ENCODE measurements around the gene TTR. TPM values are rescaled to one million over a fixed set of nuclear protein-coding genes. Genes with fewer than 3 reads are reported as not detected.

TTR gene
- total RNA-seq, 1 experiment from 2014 or later = 139 TPM

DNA sequence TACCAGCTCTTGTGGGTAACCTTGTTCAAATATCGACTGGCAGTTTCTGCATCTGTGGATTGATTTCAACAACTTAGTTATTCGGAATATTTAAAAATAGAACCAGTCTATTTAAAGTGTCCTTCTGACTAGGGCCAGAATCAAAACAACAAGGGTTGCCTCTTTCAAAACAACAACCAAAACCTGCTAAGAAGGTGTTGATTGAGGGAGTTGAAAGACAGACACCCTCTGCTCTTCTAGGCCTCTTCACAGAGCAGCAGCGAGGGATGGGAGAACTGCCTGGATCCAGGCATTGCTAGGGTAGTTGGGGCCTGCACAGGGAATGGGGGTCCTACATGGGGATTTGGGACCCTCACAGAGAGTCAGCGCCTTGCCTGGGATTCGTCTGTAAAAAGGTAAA is 19.8 kb downstream of the TTR start:
- no peaks in the 10 kb centered on the region for H3K9me3 ChIP-seq
- Mint-ChIP-seq H3K27ac (ENCODE audit: unreplicated experiment) (no peak overlapping the region), H3K4me1 (ENCODE audit: low read depth, unreplicated experiment) (peaks cover 17% of the 10 kb centered on the region), H3K4me3 (ENCODE audit: unreplicated experiment) (no peak overlapping the region), H3K27me3 (ENCODE audit: insufficient read depth, unreplicated experiment) (no peaks in the 10 kb centered on the region), H3K9me3 (ENCODE audit: unreplicated experiment) (no peaks in the 10 kb centered on the region), H3K36me3 (ENCODE audit: insufficient read depth, unreplicated experiment) (no peaks in the 10 kb centered on the region)
- CTCF ChIA-PET = interaction anchor here (1.0 kb wide), 1 partner anchor 55 kb away, joined by 4 read pairs; no protein-coding TSS in a partner anchor
- H3K27me3 ChIP-seq (replicated peaks; ENCODE audit: control insufficient read depth, insufficient read depth, low read length) = no peaks in the 10 kb centered on the region
- H3K4me1 ChIP-seq = no peaks in the 10 kb centered on the region; the same call in 1 of the 2 replicates
- POLR2A ChIA-PET = no interaction called here
- intact Hi-C loops (cut with micrococcal nuclease; ENCODE audit: unreplicated experiment) = loop anchor here (1.0 to 5.0 kb wide), 3 partner anchors 24 to 71 kb away; partner anchors contain the start of gene B4GALT6
- no peak for DNase-seq
- TF ChIP-seq, protein P1, sequence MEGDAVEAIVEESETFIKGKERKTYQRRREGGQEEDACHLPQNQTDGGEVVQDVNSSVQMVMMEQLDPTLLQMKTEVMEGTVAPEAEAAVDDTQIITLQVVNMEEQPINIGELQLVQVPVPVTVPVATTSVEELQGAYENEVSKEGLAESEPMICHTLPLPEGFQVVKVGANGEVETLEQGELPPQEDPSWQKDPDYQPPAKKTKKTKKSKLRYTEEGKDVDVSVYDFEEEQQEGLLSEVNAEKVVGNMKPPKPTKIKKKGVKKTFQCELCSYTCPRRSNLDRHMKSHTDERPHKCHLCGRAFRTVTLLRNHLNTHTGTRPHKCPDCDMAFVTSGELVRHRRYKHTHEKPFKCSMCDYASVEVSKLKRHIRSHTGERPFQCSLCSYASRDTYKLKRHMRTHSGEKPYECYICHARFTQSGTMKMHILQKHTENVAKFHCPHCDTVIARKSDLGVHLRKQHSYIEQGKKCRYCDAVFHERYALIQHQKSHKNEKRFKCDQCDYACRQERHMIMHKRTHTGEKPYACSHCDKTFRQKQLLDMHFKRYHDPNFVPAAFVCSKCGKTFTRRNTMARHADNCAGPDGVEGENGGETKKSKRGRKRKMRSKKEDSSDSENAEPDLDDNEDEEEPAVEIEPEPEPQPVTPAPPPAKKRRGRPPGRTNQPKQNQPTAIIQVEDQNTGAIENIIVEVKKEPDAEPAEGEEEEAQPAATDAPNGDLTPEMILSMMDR (IDR thresholded peaks at IDR 0.05; ENCODE audit: insufficient read depth in 1 of 2, low read depth in 1 of 2, low read length in 1 of 2, severe bottlenecking in 1 of 2, unreplicated experiment in 1 of 2) = no peak
- no peaks in the 10 kb centered on the region for H3K36me3 ChIP-seq (ENCODE audit: control insufficient read depth, insufficient read depth, low read length)
- no peak overlapping the region for H3K4me3 ChIP-seq (ENCODE audit: low read depth, low read length)
- BruUV-seq (replicated peaks) = no TSS peak

DNA sequence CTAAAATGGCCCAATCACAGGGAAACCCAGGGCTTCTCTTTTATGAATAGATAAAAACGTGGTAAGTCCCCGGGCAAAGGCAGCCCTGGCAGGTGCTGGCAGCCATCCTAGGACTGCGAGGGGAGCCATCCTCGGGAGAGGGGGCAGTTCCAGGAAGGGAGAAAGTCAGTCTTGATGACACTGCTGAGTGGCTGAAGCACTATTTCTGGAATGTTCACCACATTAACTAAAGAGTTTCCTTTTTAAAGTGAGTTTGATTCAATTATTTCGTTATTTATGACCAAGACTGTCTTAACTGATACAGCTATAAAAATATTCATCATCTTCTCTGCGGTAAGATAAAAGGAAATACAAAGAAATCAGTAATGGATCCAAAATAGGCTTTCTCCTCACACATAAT is 20.4 kb downstream of the TTR start:
- H3K4me3 ChIP-seq (ENCODE audit: low read depth, low read length) = no peak overlapping the region
- no peaks in the 10 kb centered on the region for H3K9me3 Mint-ChIP-seq (ENCODE audit: unreplicated experiment)
- no peaks in the 10 kb centered on the region for H3K27me3 Mint-ChIP-seq (ENCODE audit: insufficient read depth, unreplicated experiment)
- intact Hi-C loops (cut with micrococcal nuclease; ENCODE audit: unreplicated experiment) = loop anchor here (5.0 kb wide), 2 partner anchors 55 to 70 kb away; partner anchors contain the start of gene B4GALT6
- no peaks in the 10 kb centered on the region for H3K36me3 ChIP-seq (ENCODE audit: control insufficient read depth, insufficient read depth, low read length)
- ChIA-PET CTCF (no interaction called here), POLR2A (no interaction called here)
- no peak overlapping the region for H3K4me3 Mint-ChIP-seq (ENCODE audit: unreplicated experiment)
- TF ChIP-seq, protein P1 (IDR thresholded peaks at IDR 0.05; ENCODE audit: insufficient read depth in 1 of 2, low read depth in 1 of 2, low read length in 1 of 2, severe bottlenecking in 1 of 2, unreplicated experiment in 1 of 2) = no peak
- no peak for DNase-seq
- no peaks in the 10 kb centered on the region for H3K9me3 ChIP-seq
- BruUV-seq (replicated peaks) = no TSS peak
- no peaks in the 10 kb centered on the region; the same call in 1 of the 2 replicates for H3K4me1 ChIP-seq
- H3K4me1 Mint-ChIP-seq (ENCODE audit: low read depth, unreplicated experiment) = peaks cover 17% of the 10 kb centered on the region
- no peak overlapping the region for H3K27ac Mint-ChIP-seq (ENCODE audit: unreplicated experiment)
- no peaks in the 10 kb centered on the region for H3K36me3 Mint-ChIP-seq (ENCODE audit: insufficient read depth, unreplicated experiment)
- H3K27me3 ChIP-seq (replicated peaks; ENCODE audit: control insufficient read depth, insufficient read depth, low read length) = no peaks in the 10 kb centered on the region

DNA sequence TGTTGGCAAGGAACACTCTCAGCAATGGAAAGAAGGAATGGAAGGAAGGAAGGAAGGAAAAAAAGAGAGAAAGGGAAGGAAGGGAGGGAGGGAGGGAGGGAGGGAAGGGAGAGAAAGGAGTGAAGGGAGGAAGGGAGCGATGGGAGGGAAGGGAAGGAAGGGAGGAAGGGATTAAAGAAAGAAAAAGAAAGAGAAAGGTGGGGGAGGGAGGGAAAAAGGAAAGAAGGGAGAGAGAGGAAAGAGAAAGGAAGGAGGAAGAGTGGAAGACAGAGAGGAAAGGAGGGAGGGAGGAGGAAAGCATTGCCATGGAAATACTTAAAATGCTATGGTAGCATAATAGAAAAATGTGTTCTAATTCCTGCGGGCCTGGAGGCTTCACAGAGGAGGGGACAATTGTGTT is 22.4 kb downstream of the TTR start:
- no TSS peak for BruUV-seq (replicated peaks)

More for the DNA sequence above, 22.4 kb downstream of the TTR start:
- peaks cover 20% of the 10 kb centered on the region for H3K4me1 Mint-ChIP-seq (ENCODE audit: low read depth, unreplicated experiment)
- TF ChIP-seq, protein P1 (IDR thresholded peaks at IDR 0.05; ENCODE audit: insufficient read depth in 1 of 2, low read depth in 1 of 2, low read length in 1 of 2, severe bottlenecking in 1 of 2, unreplicated experiment in 1 of 2) = no peak
- H3K9me3 Mint-ChIP-seq (ENCODE audit: unreplicated experiment) = peaks cover 8% of the 10 kb centered on the region
- no peak for DNase-seq
- intact Hi-C loops (cut with micrococcal nuclease; ENCODE audit: unreplicated experiment) = loop anchor here (5.0 kb wide), 2 partner anchors 57 to 68 kb away; partner anchors contain the start of gene B4GALT6
- POLR2A ChIA-PET = no interaction called here
- H3K27me3 ChIP-seq (replicated peaks; ENCODE audit: control insufficient read depth, insufficient read depth, low read length) = no peaks in the 10 kb centered on the region
- H3K27me3 Mint-ChIP-seq (ENCODE audit: insufficient read depth, unreplicated experiment) = no peaks in the 10 kb centered on the region
- CTCF ChIA-PET = no interaction called here
- no peak overlapping the region for H3K27ac Mint-ChIP-seq (ENCODE audit: unreplicated experiment)
- no peaks in the 10 kb centered on the region for H3K36me3 ChIP-seq (ENCODE audit: control insufficient read depth, insufficient read depth, low read length)
- no peak overlapping the region for H3K4me3 Mint-ChIP-seq (ENCODE audit: unreplicated experiment)
- H3K36me3 Mint-ChIP-seq (ENCODE audit: insufficient read depth, unreplicated experiment) = peaks cover 6% of the 10 kb centered on the region
- no peaks in the 10 kb centered on the region for H3K9me3 ChIP-seq
- no peak overlapping the region for H3K4me3 ChIP-seq (ENCODE audit: low read depth, low read length)
- no peaks in the 10 kb centered on the region; the same call in 1 of the 2 replicates for H3K4me1 ChIP-seq

Measured in Caco-2 (cell line).